Nephron progenitor cell (in vitro differentiated cells): Measurements from ENCODE around the gene SLCO3A1.

Source experiments
- DNase-seq: peaks from one replicate; pipeline ENCODE4 v3.0.0; 2021
- H3K27ac Mint-ChIP-seq: 2 replicates; pipeline ENCODE4 v1.8.0; 2021; ENCODE audit warnings: mild to moderate bottlenecking, moderate library complexity, mixed read lengths
- H3K27me3 Mint-ChIP-seq: 2 replicates; pipeline ENCODE4 v1.8.0; 2021; ENCODE audit warnings: mild to moderate bottlenecking, low read depth, mixed read lengths; ENCODE audit not compliant: poor library complexity
- H3K36me3 Mint-ChIP-seq: 2 replicates; pipeline ENCODE4 v1.8.0; 2021; ENCODE audit warnings: low read depth, mixed read lengths
- H3K4me1 Mint-ChIP-seq: 2 replicates; pipeline ENCODE4 v1.8.0; 2021; ENCODE audit warnings: mixed read lengths
- H3K4me3 Mint-ChIP-seq: 2 replicates; pipeline ENCODE4 v1.8.0; 2021; ENCODE audit warnings: mild to moderate bottlenecking, moderate library complexity, mixed read lengths
- H3K9me3 Mint-ChIP-seq: 2 replicates; pipeline ENCODE4 v1.8.0; 2021; ENCODE audit warnings: mild to moderate bottlenecking, moderate library complexity, mixed read lengths
- CTCF ChIP-seq: fragments of 200-600 bp; sonication (generic); IDR thresholded peaks from 2 replicates; pipeline ENCODE4 v1.5.0; 2021; ENCODE audit warnings: antibody characterized with exemption

Gene SLCO3A1

GRCh38 chr15:91966194-91966552 lies 112.7 kb downstream of the SLCO3A1 start:
- peaks cover 4% of the 10 kb centered on the region for H3K36me3 Mint-ChIP-seq
- H3K4me1 Mint-ChIP-seq, result peaks cover 35% of the 10 kb centered on the region
- no peak for TF ChIP-seq CTCF
- no peaks in the 10 kb centered on the region for H3K9me3 Mint-ChIP-seq
- H3K27ac Mint-ChIP-seq, result no peak overlapping the region
- H3K4me3 Mint-ChIP-seq, result no peak overlapping the region
- DNase-seq, result no peak
- H3K27me3 Mint-ChIP-seq, result peaks cover 29% of the 10 kb centered on the region

GRCh38 chr15:91967935-91968606 lies 114.6 kb downstream of the SLCO3A1 start:
- H3K36me3 Mint-ChIP-seq, result peaks cover 4% of the 10 kb centered on the region
- TF ChIP-seq CTCF, result no peak
- no peak overlapping the region for H3K4me3 Mint-ChIP-seq
- peaks cover 3% of the 10 kb centered on the region for H3K9me3 Mint-ChIP-seq
- H3K27ac Mint-ChIP-seq, result no peak overlapping the region
- H3K4me1 Mint-ChIP-seq, result peaks cover 35% of the 10 kb centered on the region
- H3K27me3 Mint-ChIP-seq, result peaks cover 28% of the 10 kb centered on the region
- DNase-seq, result no peak

GRCh38 chr15:91968610-91969009 lies 115.1 kb downstream of the SLCO3A1 start:
- DNase-seq, result no peak
- TF ChIP-seq CTCF, result no peak
- peaks cover under 1% of the 10 kb centered on the region for H3K36me3 Mint-ChIP-seq
- no peak overlapping the region for H3K4me3 Mint-ChIP-seq
- H3K27ac Mint-ChIP-seq, result no peak overlapping the region
- H3K4me1 Mint-ChIP-seq, result peaks cover 35% of the 10 kb centered on the region
- peaks cover 28% of the 10 kb centered on the region for H3K27me3 Mint-ChIP-seq
- H3K9me3 Mint-ChIP-seq, result peaks cover 3% of the 10 kb centered on the region

GRCh38 chr15:91970142-91970541 lies 116.6 kb downstream of the SLCO3A1 start:
- H3K4me3 Mint-ChIP-seq, result no peak overlapping the region
- H3K4me1 Mint-ChIP-seq, result peaks cover 25% of the 10 kb centered on the region
- peaks cover 37% of the 10 kb centered on the region for H3K27me3 Mint-ChIP-seq
- peaks cover 3% of the 10 kb centered on the region for H3K9me3 Mint-ChIP-seq
- no peak for TF ChIP-seq CTCF
- DNase-seq, result no peak
- no peak overlapping the region for H3K27ac Mint-ChIP-seq
- H3K36me3 Mint-ChIP-seq, result no peaks in the 10 kb centered on the region

GRCh38 chr15:91973481-91973880 lies 120.0 kb downstream of the SLCO3A1 start:
- Mint-ChIP-seq H3K4me1 (peaks cover 10% of the 10 kb centered on the region), H3K36me3 (no peaks in the 10 kb centered on the region), H3K27ac (no peak overlapping the region), H3K27me3 (peaks cover 34% of the 10 kb centered on the region), H3K9me3 (peaks cover 3% of the 10 kb centered on the region), H3K4me3 (no peak overlapping the region)
- no peak for DNase-seq
- no peak for TF ChIP-seq CTCF

- Mint-ChIP-seq H3K27ac (no peak overlapping the region), H3K27me3 (peaks cover 33% of the 10 kb centered on the region), H3K4me3 (no peak overlapping the region), H3K4me1 (peaks cover 10% of the 10 kb centered on the region), H3K9me3 (peaks cover 3% of the 10 kb centered on the region), H3K36me3 (no peaks in the 10 kb centered on the region)
- no peak for DNase-seq
- no peak for TF ChIP-seq CTCF
Observed at GRCh38 chr15:91974321-91974720, 120.8 kb downstream of the SLCO3A1 start.
